T-cell (primary cell): Measurements from ENCODE around the gene TFIP11. TPM values are rescaled to one million over a fixed set of nuclear protein-coding genes. Genes with fewer than 3 reads are reported as not detected.

Experiments used
- ATAC-seq, 4 experiments: fragments of 200-7000 bp in 3 of 4; fragments of 150-1000 bp in 1 of 4; cut with Tn5 transposase; replicated peaks in 1 of 4; 1 replicate in 3 of 4; 2 replicates in 1 of 4; pipeline ENCODE4 v1.10.0; 2021; ENCODE audit warnings: moderate library complexity in 3 of 4, mild to moderate bottlenecking in 2 of 4, moderate number of reproducible peaks in 1 of 4
- CTCF ChIA-PET, 2 donors: fragments of 300-600 bp; sonication (Branson Sonifier 250); formaldehyde crosslinking; loops; one replicate each; lab custom pipeline; 2022; ENCODE audit warnings: antibody characterized with exemption in 2 of 2; lab: Charles Lee
- POLR2A ChIA-PET, 2 donors: fragments of 300-600 bp; sonication (Branson Sonifier 250); formaldehyde crosslinking; loops; one replicate each; lab custom pipeline; 2022; ENCODE audit warnings: antibody characterized with exemption in 2 of 2; lab: Charles Lee
- DNase-seq, 35 experiments: peaks; one replicate each; pipeline versions ENCODE4 v3.0.0 to v3.0.0-alpha.2; 2013 to 2023
- H3K27ac ChIP-seq: one replicate; pipeline ENCODE4 v1.5.1; 2013; ENCODE audit warnings: low read length
- H3K27me3 ChIP-seq, 2 experiments: replicated peaks in 1 of 2; 1 replicate in 1 of 2; 2 replicates in 1 of 2; pipeline versions ENCODE4 v1.6.1 to v1.7.0; 2013; ENCODE audit warnings: low read length in 1 of 2, mixed read lengths in 1 of 2; ENCODE audit not compliant: control insufficient read depth in 2 of 2, insufficient read depth in 2 of 2; ENCODE audit errors: extremely low read depth in 1 of 2
- H3K36me3 ChIP-seq, 2 donors: 1 replicate in 1 of 2; 2 replicates in 1 of 2; pipeline versions ENCODE4 v1.6.1 to v1.7.0; 2013; ENCODE audit warnings: low read length in 1 of 2; ENCODE audit not compliant: control insufficient read depth in 2 of 2, insufficient read depth in 1 of 2; ENCODE audit errors: extremely low read depth in 1 of 2
- H3K4me1 ChIP-seq, 2 experiments: 1 replicate in 1 of 2; 2 replicates in 1 of 2; pipeline versions ENCODE4 v1.6.1 to v1.7.0; 2013; ENCODE audit warnings: low read length in 2 of 2, mixed read lengths in 1 of 2; ENCODE audit not compliant: insufficient read depth in 2 of 2, control insufficient read depth in 1 of 2; ENCODE audit errors: extremely low read depth in 1 of 2
- H3K4me3 ChIP-seq, 2 donors: 1 replicate in 1 of 2; 2 replicates in 1 of 2; pipeline versions ENCODE4 v1.5.1 to v1.7.0; 2013; ENCODE audit warnings: mild to moderate bottlenecking in 2 of 2, low read length in 1 of 2, moderate library complexity in 1 of 2; ENCODE audit not compliant: control insufficient read depth in 1 of 2; ENCODE audit errors: extremely low read depth in 1 of 2
- H3K9me3 ChIP-seq: 2 replicates; pipeline ENCODE4 v1.7.0; 2013
- H3K27ac Mint-ChIP-seq, 2 donors: one replicate each; pipeline ENCODE4 v1.8.0; 2020 to 2021; ENCODE audit warnings: mild to moderate bottlenecking in 2 of 2, mixed read lengths in 2 of 2
- H3K27me3 Mint-ChIP-seq, 2 donors: one replicate each; pipeline ENCODE4 v1.8.0; 2021 to 2022; ENCODE audit warnings: mixed read lengths in 2 of 2
- H3K36me3 Mint-ChIP-seq: one replicate; pipeline ENCODE4 v1.8.0; 2021; ENCODE audit warnings: mixed read lengths
- H3K4me1 Mint-ChIP-seq, 3 donors: one replicate each; pipeline ENCODE4 v1.8.0; 2020 to 2022; ENCODE audit warnings: mixed read lengths in 3 of 3, mild to moderate bottlenecking in 1 of 3
- H3K4me3 Mint-ChIP-seq, 3 donors: one replicate each; pipeline ENCODE4 v1.8.0; 2020 to 2022; ENCODE audit warnings: mild to moderate bottlenecking in 3 of 3, mixed read lengths in 3 of 3, moderate library complexity in 3 of 3
- H3K9me3 Mint-ChIP-seq, 3 donors: one replicate each; pipeline ENCODE4 v1.8.0; 2020 to 2022; ENCODE audit warnings: mixed read lengths in 3 of 3
- WGBS: methylation state at CpG from one replicate; pipeline ENCODE4 v1.1.5; 2013; ENCODE audit warnings: missing lambda C conversion rate; ENCODE audit not compliant: insufficient coverage; 5-methylcytosine and 5-hydroxymethylcytosine counted together
- total RNA-seq, 35 experiments: library from RNA in 6 of 35; stranded (reverse) in 6 of 35; fragments of 120-200 nt in 1 of 35; gene quantifications; one replicate each; pipeline versions ENCODE4 v1.2.1 to v1.2.4 and lab custom pipeline; 2013 to 2026

The TFIP11 gene
- total RNA-seq, 5 donors from 2014 or later (not counting 1 experiment from before 2014, with no cell fraction given), result 63.0 to 91.8 (median 75.2) TPM

GRCh38 chr22:26549902-26550497 is 37.7 kb upstream of the TFIP11 start:
- Mint-ChIP-seq H3K27me3 (no peaks in the 10 kb centered on the region), H3K27ac (no peak overlapping the region), H3K9me3 (no peaks in the 10 kb centered on the region), H3K36me3 (peaks cover 16% of the 10 kb centered on the region), H3K4me3 (no peak overlapping the region), H3K4me1 (peaks cover 25 to 40% (median 35%) of the 10 kb centered on the region in 3 donors)
- WGBS, result 100% methylated on average over 1 of the region's 4 CpGs
- no peaks in the 10 kb centered on the region for H3K9me3 ChIP-seq
- DNase-seq, result no peak
- no peak overlapping the region for H3K27ac ChIP-seq
- ChIA-PET CTCF (interaction anchor here in 1 of 2 donors (0.7 kb wide), 1 partner anchor 47 kb away, joined by 3 read pairs; no protein-coding TSS in a partner anchor), POLR2A (no interaction called here)
- H3K27me3 ChIP-seq, result no peaks in the 10 kb centered on the region
- peaks cover 0 to 15% of the 10 kb centered on the region in 2 donors for H3K36me3 ChIP-seq
- peaks cover 0 to 49% of the 10 kb centered on the region in 2 experiments for H3K4me1 ChIP-seq
- H3K4me3 ChIP-seq, result no peak overlapping the region
- ATAC-seq, result no peak

- POLR2A ChIA-PET, result no interaction called here
- Mint-ChIP-seq H3K4me1 (peaks cover 27 to 38% (median 34%) of the 10 kb centered on the region in 3 donors), H3K27me3 (no peaks in the 10 kb centered on the region), H3K4me3 (no peak overlapping the region), H3K36me3 (peaks cover 16% of the 10 kb centered on the region), H3K27ac (no peak overlapping the region), H3K9me3 (no peaks in the 10 kb centered on the region)
- WGBS, result 95% methylated on average over 4 of the region's 6 CpGs
- ATAC-seq (no peak), DNase-seq (no peak)
- peaks cover 0 to 21% of the 10 kb centered on the region in 2 donors for H3K36me3 ChIP-seq
- H3K4me3 ChIP-seq, result no peak overlapping the region
- no peak overlapping the region for H3K27ac ChIP-seq
- CTCF ChIA-PET, result interaction anchor here in 1 of 2 donors (0.5 kb wide), 1 partner anchor 121 kb away, joined by 6 read pairs; no protein-coding TSS in a partner anchor
- H3K9me3 ChIP-seq, result no peaks in the 10 kb centered on the region
- no peaks in the 10 kb centered on the region for H3K27me3 ChIP-seq
- H3K4me1 ChIP-seq, result peaks cover 0 to 51% of the 10 kb centered on the region in 2 experiments
Observed at GRCh38 chr22:26548984-26549383, 36.7 kb upstream of the TFIP11 start.

- Histone ChIP-seq H3K4me1 (peaks cover 0 to 55% of the 10 kb centered on the region in 2 experiments), H3K36me3 (peaks cover 0 to 22% of the 10 kb centered on the region in 2 donors), H3K9me3 (no peaks in the 10 kb centered on the region), H3K4me3 (no peak overlapping the region), H3K27ac (no peak overlapping the region), H3K27me3 (no peaks in the 10 kb centered on the region)
- Mint-ChIP-seq H3K4me1 (peaks cover 21 to 38% (median 31%) of the 10 kb centered on the region in 3 donors), H3K27ac (no peak overlapping the region), H3K27me3 (no peaks in the 10 kb centered on the region), H3K4me3 (no peak overlapping the region), H3K9me3 (no peaks in the 10 kb centered on the region), H3K36me3 (peaks cover 16% of the 10 kb centered on the region)
- ChIA-PET POLR2A (interaction anchor here in 1 of 2 donors (0.6 kb wide), 1 partner anchor 153 kb away, joined by 4 read pairs; no protein-coding TSS in a partner anchor), CTCF (interaction anchor here (0.6 to 1.1 kb wide), 3 partner anchors 46 to 81 kb away, joined by 3 read pairs; no protein-coding TSS in a partner anchor)
- ATAC-seq, result no peak
- no peak for DNase-seq
- WGBS, result 100% methylated on average over 2 of the region's 3 CpGs
Observed at GRCh38 chr22:26548303-26548702, 36.0 kb upstream of the TFIP11 start.

GRCh38 chr22:26547837-26548236 is 35.6 kb upstream of the TFIP11 start:
- H3K9me3 Mint-ChIP-seq, result no peaks in the 10 kb centered on the region
- WGBS, result 93% methylated on average over 2 of the region's 4 CpGs
- ChIA-PET CTCF (interaction anchor here (0.6 to 1.1 kb wide), 3 partner anchors 46 to 82 kb away, joined by 3 read pairs; no protein-coding TSS in a partner anchor), POLR2A (interaction anchor here in 1 of 2 donors (0.6 kb wide), 1 partner anchor 153 kb away, joined by 4 read pairs; no protein-coding TSS in a partner anchor)
- ATAC-seq (no peak), DNase-seq (no peak)
- no peaks in the 10 kb centered on the region for H3K27me3 ChIP-seq
- H3K4me1 Mint-ChIP-seq, result peaks cover 21 to 39% (median 34%) of the 10 kb centered on the region in 3 donors
- H3K4me3 ChIP-seq, result no peak overlapping the region
- no peaks in the 10 kb centered on the region for H3K27me3 Mint-ChIP-seq
- no peak overlapping the region for H3K4me3 Mint-ChIP-seq
- no peak overlapping the region for H3K27ac Mint-ChIP-seq
- peaks cover 0 to 26% of the 10 kb centered on the region in 2 donors for H3K36me3 ChIP-seq
- no peak overlapping the region for H3K27ac ChIP-seq
- no peaks in the 10 kb centered on the region for H3K9me3 ChIP-seq
- peaks cover 16% of the 10 kb centered on the region for H3K36me3 Mint-ChIP-seq
- peaks cover 0 to 57% of the 10 kb centered on the region in 2 experiments for H3K4me1 ChIP-seq

GRCh38 chr22:26547426-26547825 is 35.2 kb upstream of the TFIP11 start:
- Histone ChIP-seq H3K4me1 (peaks cover 0 to 61% of the 10 kb centered on the region in 2 experiments), H3K9me3 (no peaks in the 10 kb centered on the region), H3K27ac (peak overlapping the region; percentile 38), H3K27me3 (no peaks in the 10 kb centered on the region), H3K4me3 (no peak overlapping the region), H3K36me3 (peaks cover 0 to 31% of the 10 kb centered on the region in 2 donors)
- peak in 6 of 35 experiments; percentile 1 to 17 (median 10) for DNase-seq
- Mint-ChIP-seq H3K4me1 (peaks cover 26 to 43% (median 37%) of the 10 kb centered on the region in 3 donors), H3K27me3 (no peaks in the 10 kb centered on the region), H3K4me3 (peak overlapping the region in 1 of 3 donors; percentile 24), H3K27ac (peak overlapping the region in 1 of 2 donors; percentile 64), H3K9me3 (no peaks in the 10 kb centered on the region), H3K36me3 (peaks cover 18% of the 10 kb centered on the region)
- ChIA-PET POLR2A (no interaction called here), CTCF (interaction anchor here in 1 of 2 donors (1.1 kb wide), 1 partner anchor 45 kb away, joined by 3 read pairs; no protein-coding TSS in a partner anchor)
- peak in 3 of 4 experiments; percentile 43 to 63 (median 51) for ATAC-seq
- WGBS, result 60% methylated on average over 4 of the region's 7 CpGs

- H3K36me3 Mint-ChIP-seq, result peaks cover 20% of the 10 kb centered on the region
Observed at GRCh38 chr22:26546282-26546681, 34.0 kb upstream of the TFIP11 start.

More at GRCh38 chr22:26546282-26546681, 34.0 kb upstream of the TFIP11 start:
- 97% methylated on average over 5 of the region's 5 CpGs for WGBS
- Histone ChIP-seq H3K27ac (no peak overlapping the region), H3K4me3 (no peak overlapping the region), H3K27me3 (no peaks in the 10 kb centered on the region), H3K36me3 (peaks cover 0 to 33% of the 10 kb centered on the region in 2 donors), H3K4me1 (peaks cover 0 to 59% of the 10 kb centered on the region in 2 experiments), H3K9me3 (no peaks in the 10 kb centered on the region)
- ChIA-PET CTCF (interaction anchor here in 1 of 2 donors (1.0 kb wide), 1 partner anchor 10 kb away, joined by 4 read pairs; no protein-coding TSS in a partner anchor), POLR2A (interaction anchor here in 1 of 2 donors (0.6 kb wide), 1 partner anchor 22 kb away, joined by 6 read pairs; no protein-coding TSS in a partner anchor)
- Mint-ChIP-seq H3K27me3 (no peaks in the 10 kb centered on the region), H3K4me3 (peak overlapping the region in 1 of 3 donors; percentile 30), H3K9me3 (no peaks in the 10 kb centered on the region), H3K4me1 (peaks cover 28 to 43% (median 38%) of the 10 kb centered on the region in 3 donors), H3K27ac (peak overlapping the region in 1 of 2 donors; percentile 46)
- DNase-seq (no peak), ATAC-seq (no peak)
